ENCODE data around the gene ENTPD2.

The ENTPD2 gene

DNA sequence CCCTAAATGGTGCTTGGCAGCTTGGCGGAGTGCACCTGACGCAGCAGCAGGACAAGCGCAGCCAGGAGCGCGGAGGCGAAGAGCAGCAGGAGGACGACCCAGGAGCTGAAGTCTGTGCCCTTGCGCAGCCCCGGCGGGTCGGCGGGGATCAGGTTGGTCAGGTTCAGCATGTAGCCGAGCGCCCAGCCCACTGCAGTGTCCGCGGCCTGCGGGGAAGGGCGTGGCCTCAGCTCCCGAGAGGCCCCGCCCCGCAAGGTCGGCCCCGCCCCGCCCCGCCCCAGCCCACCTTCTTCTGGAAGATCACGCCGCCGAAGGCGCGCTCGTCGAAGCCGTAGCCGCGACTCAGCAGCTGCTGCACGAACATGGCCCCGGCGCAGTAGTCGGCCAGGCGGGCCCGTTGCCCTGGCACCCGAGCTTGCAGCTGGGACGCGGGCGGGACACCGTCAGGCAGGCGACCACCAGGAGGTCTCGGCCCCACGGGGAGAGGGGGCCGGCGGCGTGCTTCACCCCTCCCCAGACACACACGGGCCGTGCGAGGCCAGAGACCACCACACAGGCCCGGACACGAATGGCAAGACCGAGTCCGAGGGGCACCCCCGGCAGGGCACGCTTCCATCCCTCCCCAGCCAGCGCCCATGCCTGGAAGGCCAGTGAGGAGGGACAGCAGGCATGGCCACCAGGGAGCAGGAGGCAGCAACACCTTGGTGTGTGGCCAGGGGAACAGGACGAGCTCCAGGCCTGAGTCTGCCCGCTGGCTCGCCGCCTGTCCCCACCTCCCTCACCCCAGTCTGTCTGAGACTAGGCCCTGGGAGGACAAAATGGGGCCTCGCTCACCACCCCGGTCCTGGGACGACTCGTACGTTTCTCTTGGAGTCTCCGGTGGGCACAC lies 5.0 kb downstream of the ENTPD2 start:
- no peaks in the 10 kb centered on the region for H3K79me2 ChIP-seq (ENCODE audit: insufficient read depth, low read length)
- H3K4me2 ChIP-seq (ENCODE audit: low read depth, low read length, poor library complexity, severe bottlenecking) = no peak overlapping the region
- no peaks in the 10 kb centered on the region for H3F3A ChIP-seq (ENCODE audit: insufficient read depth)
- no peak overlapping the region for H3K9ac ChIP-seq (ENCODE audit: low read length)
- H4K20me1 ChIP-seq (ENCODE audit: low read depth, low read length) = no peaks in the 10 kb centered on the region
- no peak overlapping the region for H3K27ac ChIP-seq (ENCODE audit: low read depth, low read length)
- H3K4me3 ChIP-seq (ENCODE audit: insufficient read depth, low read length, poor library complexity, severe bottlenecking) = no peak overlapping the region
- no peaks in the 10 kb centered on the region for H3K36me3 ChIP-seq (ENCODE audit: low read length)
- H3K9me2 ChIP-seq (replicated peaks; ENCODE audit: insufficient read depth, low read length) = no peaks in the 10 kb centered on the region
- no peaks in the 10 kb centered on the region for H3K27me3 ChIP-seq (ENCODE audit: low read length)
- no peak overlapping the region for H2AFZ ChIP-seq (ENCODE audit: low read depth, low read length, severe bottlenecking)
- no peaks in the 10 kb centered on the region for H3K9me3 ChIP-seq (ENCODE audit: insufficient read depth, low read length)
- TF ChIP-seq EZH2phosphoT487 (conservative IDR thresholded peaks at IDR 0.05; ENCODE audit: low read length) = no peak
- no peak for TF ChIP-seq CTCF (IDR thresholded peaks at IDR 0.05; ENCODE audit: insufficient read depth, low read length, poor library complexity, severe bottlenecking)

GRCh38 chr9:137046088-137046787 lies 7.6 kb downstream of the ENTPD2 start, which contains the start of gene NPDC1:
TSS of gene NPDC1 (minus strand) at chr9:137046177. CDS start at chr9:137045989, 188 bp downstream.
- TF ChIP-seq EZH2phosphoT487 (conservative IDR thresholded peaks at IDR 0.05; ENCODE audit: low read length) (0 out of 2 replicates have a peak, but pooled peaks have one; percentile 78), CTCF (IDR thresholded peaks at IDR 0.05; ENCODE audit: insufficient read depth, low read length, poor library complexity, severe bottlenecking) (peak; percentile 68)
- Histone ChIP-seq H3K27ac (ENCODE audit: low read depth, low read length) (no peak within 1 kb of the TSS), H3K36me3 (ENCODE audit: low read length) (no peaks in the 10 kb centered on the region), H4K20me1 (ENCODE audit: low read depth, low read length) (no peaks in the 10 kb centered on the region), H3K9me3 (ENCODE audit: insufficient read depth, low read length) (no peaks in the 10 kb centered on the region), H3K27me3 (ENCODE audit: low read length) (no peaks in the 10 kb centered on the region), H3K4me2 (ENCODE audit: low read depth, low read length, poor library complexity, severe bottlenecking) (peak within 1 kb of the TSS; percentile 18), H3K4me3 (ENCODE audit: insufficient read depth, low read length, poor library complexity, severe bottlenecking) (no peak within 1 kb of the TSS), H2AFZ (ENCODE audit: low read depth, low read length, severe bottlenecking) (no peak within 1 kb of the TSS), H3K9ac (ENCODE audit: low read length) (no peak within 1 kb of the TSS), H3K79me2 (ENCODE audit: insufficient read depth, low read length) (no peaks in the 10 kb centered on the region), H3K9me2 (replicated peaks; ENCODE audit: insufficient read depth, low read length) (no peaks in the 10 kb centered on the region), H3F3A (ENCODE audit: insufficient read depth) (no peaks in the 10 kb centered on the region)

- no peaks in the 10 kb centered on the region for H3F3A ChIP-seq (ENCODE audit: insufficient read depth)
- no peak overlapping the region for H2AFZ ChIP-seq (ENCODE audit: low read depth, low read length, severe bottlenecking)
- H4K20me1 ChIP-seq (ENCODE audit: low read depth, low read length) = no peaks in the 10 kb centered on the region
- H3K9ac ChIP-seq (ENCODE audit: low read length) = no peak overlapping the region
- H3K9me2 ChIP-seq (replicated peaks; ENCODE audit: insufficient read depth, low read length) = no peaks in the 10 kb centered on the region
- no peak overlapping the region for H3K4me3 ChIP-seq (ENCODE audit: insufficient read depth, low read length, poor library complexity, severe bottlenecking)
- H3K79me2 ChIP-seq (ENCODE audit: insufficient read depth, low read length) = no peaks in the 10 kb centered on the region
- no peak overlapping the region for H3K27ac ChIP-seq (ENCODE audit: low read depth, low read length)
- no peaks in the 10 kb centered on the region for H3K36me3 ChIP-seq (ENCODE audit: low read length)
- H3K9me3 ChIP-seq (ENCODE audit: insufficient read depth, low read length) = no peaks in the 10 kb centered on the region
- H3K4me2 ChIP-seq (ENCODE audit: low read depth, low read length, poor library complexity, severe bottlenecking) = peak overlapping the region; percentile 18
- TF ChIP-seq EZH2phosphoT487 (conservative IDR thresholded peaks at IDR 0.05; ENCODE audit: low read length) = 0 out of 2 replicates have a peak, but pooled peaks have one; percentile 82
- no peak for TF ChIP-seq CTCF (IDR thresholded peaks at IDR 0.05; ENCODE audit: insufficient read depth, low read length, poor library complexity, severe bottlenecking)
- no peaks in the 10 kb centered on the region for H3K27me3 ChIP-seq (ENCODE audit: low read length)
Observed at GRCh38 chr9:137045294-137046087, 8.4 kb downstream of the ENTPD2 start.
